Measurements from ENCODE around the gene HMX2.

DNA sequence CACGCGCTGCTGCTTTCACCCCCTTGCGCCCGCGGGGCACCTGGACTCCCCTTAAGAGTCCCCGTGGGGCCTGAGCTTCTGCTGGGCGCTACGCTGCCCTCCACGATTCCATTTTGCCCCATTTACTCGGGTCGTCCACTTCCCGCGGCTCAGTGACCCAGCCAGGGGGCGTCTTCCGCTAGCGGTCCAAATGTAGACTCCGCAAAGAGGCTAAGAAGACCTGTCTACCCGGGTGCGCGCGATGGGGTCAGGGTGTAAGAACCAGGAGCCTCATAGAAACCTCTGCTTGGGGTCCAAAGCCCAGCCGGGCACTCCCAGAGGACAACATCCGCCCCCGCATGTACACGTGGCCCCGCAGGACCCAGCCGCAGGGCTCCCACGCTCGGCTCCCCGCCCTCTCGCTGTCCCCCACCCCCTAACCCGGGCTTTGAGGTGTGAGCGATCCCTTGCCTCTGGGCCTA lies 5.2 kb upstream of the HMX2 start:
- TF ChIP-seq, protein P1, sequence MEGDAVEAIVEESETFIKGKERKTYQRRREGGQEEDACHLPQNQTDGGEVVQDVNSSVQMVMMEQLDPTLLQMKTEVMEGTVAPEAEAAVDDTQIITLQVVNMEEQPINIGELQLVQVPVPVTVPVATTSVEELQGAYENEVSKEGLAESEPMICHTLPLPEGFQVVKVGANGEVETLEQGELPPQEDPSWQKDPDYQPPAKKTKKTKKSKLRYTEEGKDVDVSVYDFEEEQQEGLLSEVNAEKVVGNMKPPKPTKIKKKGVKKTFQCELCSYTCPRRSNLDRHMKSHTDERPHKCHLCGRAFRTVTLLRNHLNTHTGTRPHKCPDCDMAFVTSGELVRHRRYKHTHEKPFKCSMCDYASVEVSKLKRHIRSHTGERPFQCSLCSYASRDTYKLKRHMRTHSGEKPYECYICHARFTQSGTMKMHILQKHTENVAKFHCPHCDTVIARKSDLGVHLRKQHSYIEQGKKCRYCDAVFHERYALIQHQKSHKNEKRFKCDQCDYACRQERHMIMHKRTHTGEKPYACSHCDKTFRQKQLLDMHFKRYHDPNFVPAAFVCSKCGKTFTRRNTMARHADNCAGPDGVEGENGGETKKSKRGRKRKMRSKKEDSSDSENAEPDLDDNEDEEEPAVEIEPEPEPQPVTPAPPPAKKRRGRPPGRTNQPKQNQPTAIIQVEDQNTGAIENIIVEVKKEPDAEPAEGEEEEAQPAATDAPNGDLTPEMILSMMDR (IDR thresholded peaks at IDR 0.05; ENCODE audit: low read length): no peak
- no peak for TF ChIP-seq EZH2 (IDR thresholded peaks at IDR 0.05; ENCODE audit: borderline replicate concordance, low read length)
